Measurements from ENCODE around the gene HSD11B2. TPM values are rescaled to one million over a fixed set of nuclear protein-coding genes. Genes with fewer than 3 reads are reported as not detected.

Gene HSD11B2
- total and polyA plus RNA-seq, 2 of the 4 experiments (the other 2 are of a cell fraction): 0.26 TPM; not detected in 1

- H4K5ac ChIP-seq (ENCODE audit: low read depth, low read length): no peak overlapping the region
- H3K18ac ChIP-seq (ENCODE audit: low read depth, low read length): no peak overlapping the region
- H3K4me2 ChIP-seq (ENCODE audit: low read depth, low read length): no peak overlapping the region
- H2BK5ac ChIP-seq (ENCODE audit: low read depth, low read length, poor library complexity, severe bottlenecking): no peak overlapping the region
- ChIA-PET CTCF (interaction anchor here (1.0 to 1.8 kb wide), 3 partner anchors 9 to 196 kb away, joined by 3 to 9 read pairs (median 5); no protein-coding TSS in a partner anchor), POLR2A (ENCODE audit: unreplicated experiment) (interaction anchor here (0.5 kb wide), 2 partner anchors 9 to 41 kb away, joined by 3 to 4 read pairs; partner anchors contain the start of gene ZDHHC1)
- ATAC-seq (ENCODE audit: low read depth) (peak; percentile 36), DNase-seq (peak; percentile 36)
- no peak overlapping the region for H3K4ac ChIP-seq (ENCODE audit: low read depth, low read length)
- H3K14ac ChIP-seq (replicated peaks; ENCODE audit: low read depth, low read length): no peak overlapping the region
- H2BK20ac ChIP-seq (ENCODE audit: low read depth, low read length): no peak overlapping the region
- H4K8ac ChIP-seq (ENCODE audit: low read depth in 2 of 2, low read length in 2 of 2): no peak overlapping the region
- no peaks in the 10 kb centered on the region for H3K9me3 ChIP-seq (ENCODE audit: control insufficient read depth, insufficient read depth, low read length)
- no peak overlapping the region for H3K23ac ChIP-seq (ENCODE audit: low read depth, low read length)
- H2AK5ac ChIP-seq (ENCODE audit: low read depth, low read length): no peak overlapping the region
- peak; percentile 50 for TF ChIP-seq CTCF (conservative IDR thresholded peaks at IDR 0.05; ENCODE audit: low read depth, low read length)
- TF ChIP-seq BHLHE40 (IDR thresholded peaks at IDR 0.05; ENCODE audit: low read depth, low read length): no peak
- TF ChIP-seq RAD21 (IDR thresholded peaks at IDR 0.05; ENCODE audit: low read length): peak; percentile 9; the same call in 1 of the 2 replicates
- TF ChIP-seq FOS (IDR thresholded peaks at IDR 0.05; ENCODE audit: low read depth, low read length): no peak
- TF ChIP-seq MXI1 (IDR thresholded peaks at IDR 0.05; ENCODE audit: borderline replicate concordance, low read depth, low read length): peak; percentile 76; the same call in 1 of the 2 replicates
- TF ChIP-seq CEBPB (IDR thresholded peaks at IDR 0.05; ENCODE audit: low read depth, low read length): no peak
- TF ChIP-seq NFE2L2 (IDR thresholded peaks at IDR 0.05; ENCODE audit: low read depth, low read length): no peak
- TF ChIP-seq SMC3 (IDR thresholded peaks at IDR 0.05; ENCODE audit: low read depth, low read length): peak; percentile 22
- TF ChIP-seq RCOR1 (IDR thresholded peaks at IDR 0.05; ENCODE audit: insufficient replicate concordance, low read length): no peak
- WGBS, 2 experiments (ENCODE audit: extremely low coverage in 2 of 2, insufficient read length in 1 of 2): 44% methylated on average over 4 of the region's 6 CpGs; no CpG with 5 or more reads in 1 of the 2 experiments
- H3K4me1 ChIP-seq (ENCODE audit: control insufficient read depth, insufficient read depth, low read length): peaks cover 27% of the 10 kb centered on the region
- no peak overlapping the region for H2BK120ac ChIP-seq (ENCODE audit: low read depth, low read length)
- H3K27me3 ChIP-seq (ENCODE audit: control insufficient read depth, insufficient read depth, low read length): no peaks in the 10 kb centered on the region
- H2BK15ac ChIP-seq (ENCODE audit: low read depth, low read length): no peak overlapping the region
- no peak overlapping the region for H2AK9ac ChIP-seq (replicated peaks; ENCODE audit: low read depth, low read length, poor library complexity)
- dilution Hi-C loops (cut with HindIII; ENCODE audit: low sequenced_read_pairs, unreplicated experiment): no loop called here
- H3K9me1 ChIP-seq (ENCODE audit: insufficient read depth, low read length): peaks cover 16% of the 10 kb centered on the region; the same call in 1 of the 2 replicates
- H3K4me3 ChIP-seq (ENCODE audit: insufficient read depth, low read depth, low read length): no peak overlapping the region
- no peak overlapping the region for H2AFZ ChIP-seq (replicated peaks; ENCODE audit: low read length, poor library complexity)
- peaks cover 19% of the 10 kb centered on the region for H3K36me3 ChIP-seq (ENCODE audit: control insufficient read depth, insufficient read depth, low read length)
- no peak overlapping the region for H4K91ac ChIP-seq (ENCODE audit: insufficient read depth, low read depth, low read length)
- no peak overlapping the region for H3K9ac ChIP-seq (ENCODE audit: low read depth, low read length)
- H3K79me1 ChIP-seq (ENCODE audit: low read depth in 1 of 2, low read length in 2 of 2): peaks cover 11 to 79% of the 10 kb centered on the region in 2 experiments
- in situ Hi-C loops (cut with MboI; ENCODE audit: low sequenced_read_pairs): loop anchor here (10.0 kb wide), 2 partner anchors 202 to 492 kb away; partner anchors contain the start of gene CES3
- H3K56ac ChIP-seq (ENCODE audit: extremely low read depth, insufficient read depth, low read length): no peak overlapping the region
- no TSS peak for BruUV-seq (replicated peaks)
- no peak overlapping the region for H3K27ac ChIP-seq (ENCODE audit: insufficient read depth, low read length)
- intact Hi-C loops (cut with micrococcal nuclease): no loop called here
- H4K20me1 ChIP-seq (ENCODE audit: insufficient read depth, low read length): peaks cover 87% of the 10 kb centered on the region
These were observed 25.6 kb downstream of the HSD11B2 start for GRCh38 chr16:67456391-67457081.

Measured in IMR-90 (cell line).